ENCODE results near the gene LEKR1. TPM values are rescaled to one million over a fixed set of nuclear protein-coding genes. Genes with fewer than 3 reads are reported as not detected.
A peak's percentile ranks its signal among the peaks of the same experiment; 100 is the strongest.

LEKR1 gene
- total and polyA plus RNA-seq, 9 of the 15 experiments (the other 6 are each of a cell fraction or from before 2014, with no cell fraction given), result 0.76 to 1.8 (median 1.2) TPM

- TF ChIP-seq ZNF583 (CRISPR knock-in tag; IDR thresholded peaks at IDR 0.05) (0 out of 2 replicates have a peak, but pooled peaks have one; percentile 61), PML (IDR thresholded peaks at IDR 0.05; ENCODE audit: low read length) (no peak), SETDB1 (IDR thresholded peaks at IDR 0.05; ENCODE audit: low read length) (no peak), NFXL1 (CRISPR knock-in tag; IDR thresholded peaks at IDR 0.05) (no peak), L3MBTL2 (IDR thresholded peaks at IDR 0.05) (peak; percentile 97), HDAC8 (tag; IDR thresholded peaks at IDR 0.05) (peak; percentile 73), MEF2A (IDR thresholded peaks at IDR 0.05; ENCODE audit: control insufficient read depth, low read depth, low read length) (peak; percentile 5; the same call in 1 of the 2 replicates), SNIP1 (IDR thresholded peaks at IDR 0.05; ENCODE audit: low read depth) (no peak), BACH1 (tag; IDR thresholded peaks at IDR 0.05) (no peak), TOE1 (IDR thresholded peaks at IDR 0.05; ENCODE audit: borderline replicate concordance) (peak; percentile 54; the same call in 1 of the 2 replicates), TOE1 (CRISPR knock-in tag; IDR thresholded peaks at IDR 0.05; ENCODE audit: borderline replicate concordance, low read depth) (no peak), ZNF766 (CRISPR knock-in tag; conservative IDR thresholded peaks at IDR 0.05) (peak; percentile 42; the same call in 1 of the 2 replicates), ZNF263 (CRISPR knock-in tag; IDR thresholded peaks at IDR 0.05; ENCODE audit: borderline replicate concordance) (peak; percentile 89), WHSC1 (IDR thresholded peaks at IDR 0.05; ENCODE audit: low read length) (no peak), NR1H2 (CRISPR knock-in tag; IDR thresholded peaks at IDR 0.05) (no peak), ZNF23 (CRISPR knock-in tag; IDR thresholded peaks at IDR 0.05) (no peak), MECOM (CRISPR knock-in tag; IDR thresholded peaks at IDR 0.05) (no peak; the same call in 1 of the 2 replicates), ZNF282 (CRISPR knock-in tag; IDR thresholded peaks at IDR 0.05) (no peak), ARHGAP35 (IDR thresholded peaks at IDR 0.05; ENCODE audit: partially characterized antibody) (no peak), TAF9B (IDR thresholded peaks at IDR 0.05; ENCODE audit: partially characterized antibody) (no peak), PHB (CRISPR knock-in tag; IDR thresholded peaks at IDR 0.05) (no peak), SMAD3 (CRISPR knock-in tag; conservative IDR thresholded peaks at IDR 0.05) (0 out of 2 replicates have a peak, but pooled peaks have one; percentile 41), PKNOX1 (IDR thresholded peaks at IDR 0.05) (peak; percentile 17), ZBTB7A (IDR thresholded peaks at IDR 0.05; ENCODE audit: borderline replicate concordance, control insufficient read depth, low read depth, low read length) (peak; percentile 35; the same call in 1 of the 2 replicates), ZNF124 (CRISPR knock-in tag; IDR thresholded peaks at IDR 0.05) (no peak), FIP1L1 (IDR thresholded peaks at IDR 0.05; ENCODE audit: low read depth, low read length, poor library complexity, severe bottlenecking) (peak; percentile 69), NR4A1 (CRISPR knock-in tag; IDR thresholded peaks at IDR 0.05) (0 out of 2 replicates have a peak, but pooled peaks have one; percentile 14), NR4A1 (tag; IDR thresholded peaks at IDR 0.05) (peak; percentile 74; the same call in 1 of the 2 replicates)
- TF ChIP-seq, protein P1, sequence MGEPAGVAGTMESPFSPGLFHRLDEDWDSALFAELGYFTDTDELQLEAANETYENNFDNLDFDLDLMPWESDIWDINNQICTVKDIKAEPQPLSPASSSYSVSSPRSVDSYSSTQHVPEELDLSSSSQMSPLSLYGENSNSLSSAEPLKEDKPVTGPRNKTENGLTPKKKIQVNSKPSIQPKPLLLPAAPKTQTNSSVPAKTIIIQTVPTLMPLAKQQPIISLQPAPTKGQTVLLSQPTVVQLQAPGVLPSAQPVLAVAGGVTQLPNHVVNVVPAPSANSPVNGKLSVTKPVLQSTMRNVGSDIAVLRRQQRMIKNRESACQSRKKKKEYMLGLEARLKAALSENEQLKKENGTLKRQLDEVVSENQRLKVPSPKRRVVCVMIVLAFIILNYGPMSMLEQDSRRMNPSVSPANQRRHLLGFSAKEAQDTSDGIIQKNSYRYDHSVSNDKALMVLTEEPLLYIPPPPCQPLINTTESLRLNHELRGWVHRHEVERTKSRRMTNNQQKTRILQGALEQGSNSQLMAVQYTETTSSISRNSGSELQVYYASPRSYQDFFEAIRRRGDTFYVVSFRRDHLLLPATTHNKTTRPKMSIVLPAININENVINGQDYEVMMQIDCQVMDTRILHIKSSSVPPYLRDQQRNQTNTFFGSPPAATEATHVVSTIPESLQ (CRISPR knock-in tag; IDR thresholded peaks at IDR 0.05), result peak; percentile 94; the same call in 1 of the 2 replicates
Measured at GRCh38 chr3:157088601-157089454, 262.7 kb downstream of the LEKR1 start (continued).

Data from K562 (cell line).